ENCODE results near the gene KCTD13.

Gene KCTD13

GRCh38 chr16:29906520-29907244, 19.3 kb downstream of the KCTD13 start:
- no peaks in the 10 kb centered on the region for H3K9me3 ChIP-seq
- no peak for DNase-seq (ENCODE audit: low spot score in 2 of 2)
- no peak overlapping the region for H3K4me3 ChIP-seq
- no peaks in the 10 kb centered on the region for H3K27me3 ChIP-seq (ENCODE audit: low read depth)
- no peaks in the 10 kb centered on the region for H3K36me3 ChIP-seq (replicated peaks)
- in situ Hi-C loops (cut with MboI; ENCODE audit: low sequenced_read_pairs): no loop called here
- no peaks in the 10 kb centered on the region for H3K4me1 ChIP-seq

DNA sequence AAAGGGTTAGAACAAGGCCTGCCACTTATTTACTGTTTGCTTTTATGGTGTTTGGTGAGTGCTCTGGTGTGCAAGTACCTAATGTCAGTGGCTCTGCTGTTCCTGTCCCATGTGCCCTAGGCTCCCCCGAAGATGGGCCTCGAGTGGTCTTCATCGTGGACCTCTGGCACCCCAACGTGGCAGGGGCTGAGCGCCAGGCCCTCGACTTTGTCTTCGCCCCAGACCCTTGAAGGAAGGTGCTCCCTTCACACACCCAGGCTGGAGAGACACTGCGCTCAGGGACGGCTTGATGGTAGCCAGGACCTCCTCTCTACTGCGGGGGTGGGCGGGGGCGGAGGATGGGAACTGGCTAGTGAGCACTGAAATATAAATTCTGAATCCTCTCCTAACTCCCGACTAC, 20.4 kb downstream of the KCTD13 start:
- DNase-seq (ENCODE audit: low spot score in 2 of 2): no peak
- no peaks in the 10 kb centered on the region for H3K9me3 ChIP-seq
- in situ Hi-C loops (cut with MboI; ENCODE audit: low sequenced_read_pairs): no loop called here
- no peaks in the 10 kb centered on the region for H3K36me3 ChIP-seq (replicated peaks)
- no peaks in the 10 kb centered on the region for H3K27me3 ChIP-seq (ENCODE audit: low read depth)
- H3K4me3 ChIP-seq: no peak overlapping the region
- no peaks in the 10 kb centered on the region for H3K4me1 ChIP-seq

DNA sequence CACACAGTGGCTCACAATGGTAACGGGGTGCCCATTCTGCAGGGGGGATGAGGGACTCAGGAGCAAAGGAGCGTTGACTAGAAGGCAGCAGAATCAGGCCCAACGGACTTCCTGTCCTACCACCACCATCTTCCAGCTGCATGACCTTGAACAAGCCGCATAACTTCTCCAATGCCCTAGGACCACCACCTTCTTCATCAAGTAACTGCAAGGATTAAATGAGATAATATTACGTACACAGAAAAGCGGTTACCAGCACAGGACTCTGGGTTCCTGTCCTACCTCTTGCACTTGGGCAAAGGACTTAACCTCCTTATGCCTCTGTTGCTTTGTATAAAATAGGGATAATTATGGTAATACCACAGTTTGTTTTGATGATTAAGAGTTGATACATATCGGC, 21.1 kb downstream of the KCTD13 start:
- H3K9me3 ChIP-seq: no peaks in the 10 kb centered on the region
- H3K36me3 ChIP-seq (replicated peaks): no peaks in the 10 kb centered on the region
- no peaks in the 10 kb centered on the region for H3K27me3 ChIP-seq (ENCODE audit: low read depth)
- no peak overlapping the region for H3K4me3 ChIP-seq
- no peaks in the 10 kb centered on the region; the same call in 1 of the 2 replicates for H3K4me1 ChIP-seq
- no peak for DNase-seq (ENCODE audit: low spot score in 2 of 2)
- in situ Hi-C loops (cut with MboI; ENCODE audit: low sequenced_read_pairs): no loop called here

DNA sequence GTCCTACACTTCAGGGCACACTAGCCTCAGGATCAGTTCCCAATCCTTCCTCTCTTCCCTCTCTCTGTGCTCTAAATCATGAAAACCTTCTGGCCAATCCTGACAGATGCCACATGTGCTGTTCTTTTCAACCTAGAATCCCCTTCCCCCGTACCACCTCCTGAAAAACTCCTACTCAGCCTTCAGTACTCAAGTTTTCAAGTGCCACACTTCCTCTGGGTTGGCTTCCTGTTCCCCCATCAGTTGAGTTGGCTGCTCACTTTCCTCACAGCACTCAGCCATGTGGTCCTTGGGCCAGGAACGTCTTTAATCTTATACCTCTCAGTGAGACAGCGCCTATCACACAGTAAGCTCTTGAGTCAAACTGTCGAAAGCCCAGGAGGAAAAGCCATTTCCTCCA, 22.4 kb downstream of the KCTD13 start:
- H3K36me3 ChIP-seq (replicated peaks): no peaks in the 10 kb centered on the region
- no peak overlapping the region for H3K4me3 ChIP-seq
- no peaks in the 10 kb centered on the region for H3K9me3 ChIP-seq
- no peaks in the 10 kb centered on the region for H3K27me3 ChIP-seq (ENCODE audit: low read depth)
- in situ Hi-C loops (cut with MboI; ENCODE audit: low sequenced_read_pairs): no loop called here
- peaks cover 6% of the 10 kb centered on the region for H3K4me1 ChIP-seq
- no peak for DNase-seq (ENCODE audit: low spot score in 2 of 2)

DNA sequence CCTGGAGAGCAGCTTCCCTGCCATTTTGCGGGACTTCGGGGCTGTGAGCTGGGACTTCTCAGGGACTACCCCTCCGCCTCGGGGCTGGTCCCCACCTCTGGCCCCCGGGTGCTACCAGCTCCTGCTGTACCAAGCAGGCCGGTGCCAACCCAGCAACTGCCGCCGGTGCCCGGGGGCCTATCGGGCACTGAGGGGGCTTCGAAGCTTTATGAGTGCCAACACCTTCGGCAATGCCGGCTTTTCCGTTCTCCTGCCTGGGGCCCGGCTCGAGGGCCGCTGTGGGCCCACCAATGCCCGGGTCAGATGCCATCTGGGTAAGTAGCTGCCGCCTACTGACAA, 24.4 kb downstream of the KCTD13 start:
- no peak overlapping the region for H3K4me3 ChIP-seq
- in situ Hi-C loops (cut with MboI; ENCODE audit: low sequenced_read_pairs): no loop called here
- H3K9me3 ChIP-seq: no peaks in the 10 kb centered on the region
- no peak for DNase-seq (ENCODE audit: low spot score in 2 of 2)
- H3K27me3 ChIP-seq (ENCODE audit: low read depth): no peaks in the 10 kb centered on the region
- peaks cover 7% of the 10 kb centered on the region for H3K4me1 ChIP-seq
- H3K36me3 ChIP-seq (replicated peaks): no peaks in the 10 kb centered on the region

DNA sequence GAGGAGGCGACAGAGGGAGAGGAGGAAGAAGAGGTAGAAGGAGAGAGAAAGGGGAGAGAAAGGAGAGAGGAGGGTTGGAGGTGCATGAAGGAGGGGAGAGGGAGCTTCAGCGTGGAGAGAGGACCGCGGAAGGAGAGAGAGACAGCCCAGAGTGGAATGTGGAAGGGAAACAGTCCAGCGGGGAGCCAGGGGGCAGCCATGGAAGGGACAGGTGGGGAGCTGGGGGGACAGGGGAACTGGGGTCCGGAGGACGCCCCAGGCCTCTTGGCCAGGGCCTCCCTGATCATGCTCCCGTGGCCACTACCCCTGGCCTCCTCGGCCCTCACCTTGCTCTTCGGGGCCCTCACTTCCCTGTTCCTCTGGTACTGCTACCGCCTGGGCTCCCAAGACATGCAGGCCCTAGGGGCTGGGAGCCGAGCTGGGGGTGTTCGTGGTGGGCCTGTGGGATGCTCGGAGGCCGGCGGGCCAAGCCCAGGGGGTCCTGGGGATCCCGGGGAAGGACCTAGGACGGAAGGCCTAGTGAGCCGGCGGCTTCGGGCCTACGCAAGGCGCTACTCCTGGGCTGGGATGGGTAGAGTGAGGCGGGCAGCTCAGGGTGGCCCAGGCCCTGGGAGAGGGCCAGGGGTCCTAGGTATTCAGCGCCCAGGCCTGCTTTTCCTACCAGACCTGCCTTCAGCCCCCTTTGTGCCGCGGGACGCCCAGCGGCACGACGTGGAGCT, 25.0 kb downstream of the KCTD13 start:
- no peak for DNase-seq (ENCODE audit: low spot score in 2 of 2)
- peaks cover 7% of the 10 kb centered on the region for H3K4me1 ChIP-seq
- no peaks in the 10 kb centered on the region for H3K9me3 ChIP-seq
- no peaks in the 10 kb centered on the region for H3K27me3 ChIP-seq (ENCODE audit: low read depth)
- in situ Hi-C loops (cut with MboI; ENCODE audit: low sequenced_read_pairs): no loop called here
- H3K4me3 ChIP-seq: peak overlapping the region; percentile 45
- H3K36me3 ChIP-seq (replicated peaks): no peaks in the 10 kb centered on the region

DNA sequence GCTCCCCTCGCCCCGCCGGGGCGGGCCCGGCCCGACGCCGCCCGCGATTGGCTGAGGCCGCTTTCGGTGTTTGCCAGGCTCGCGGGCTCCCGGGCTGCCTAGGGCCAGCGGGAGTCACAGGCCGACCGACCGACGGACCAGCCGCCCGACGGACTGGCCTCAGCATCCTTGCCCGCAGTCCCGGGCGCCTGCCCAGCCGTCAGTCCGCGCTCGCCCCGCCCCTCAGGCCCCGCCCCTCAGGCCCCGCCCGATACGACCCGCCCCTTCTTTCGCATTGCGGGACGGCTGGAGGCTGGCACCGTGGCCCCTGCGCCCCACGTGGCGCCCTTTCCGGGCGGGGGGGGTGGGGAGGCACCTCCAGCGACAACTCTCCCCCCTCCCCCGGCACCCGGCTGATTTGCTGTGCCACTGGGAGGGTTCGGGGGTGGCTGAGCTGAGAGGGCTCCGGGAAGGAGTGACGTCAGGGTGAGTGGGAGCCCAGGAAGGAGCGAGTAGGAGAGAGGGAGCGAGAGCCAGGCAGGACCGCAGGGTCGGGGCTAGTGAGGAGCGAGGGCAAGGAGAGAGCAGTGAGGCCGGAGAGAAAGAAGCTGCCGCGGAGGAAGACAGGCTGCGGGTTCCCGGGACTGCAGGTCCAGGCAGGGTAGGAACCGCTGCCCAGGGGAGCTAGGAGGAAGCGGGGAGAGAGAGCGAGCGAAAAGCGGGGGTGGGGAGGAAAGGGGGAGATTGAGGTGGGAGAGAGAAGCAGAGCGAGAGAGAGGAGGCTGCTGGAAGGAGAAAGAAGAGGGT, 25.7 kb downstream of the KCTD13 start, which contains the start of gene ASPHD1:
Gene ASPHD1, plus strand, starts transcription at position 387 of the 786 bp plus-strand sequence. CDS start 484 bp downstream, outside the sequence.
- no peaks in the 10 kb centered on the region for H3K9me3 ChIP-seq
- peak within 1 kb of the TSS; percentile 45 for H3K4me3 ChIP-seq
- H3K4me1 ChIP-seq: peaks cover 7% of the 10 kb centered on the region
- DNase-seq (ENCODE audit: low spot score in 2 of 2): peak; percentile 42 to 75
- no peaks in the 10 kb centered on the region for H3K36me3 ChIP-seq (replicated peaks)
- in situ Hi-C loops (cut with MboI; ENCODE audit: low sequenced_read_pairs): no loop called here
- H3K27me3 ChIP-seq (ENCODE audit: low read depth): no peaks in the 10 kb centered on the region

- H3K27me3 ChIP-seq (ENCODE audit: low read depth): no peaks in the 10 kb centered on the region
- H3K4me1 ChIP-seq: peaks cover 7% of the 10 kb centered on the region
- peak; percentile 91 to 94 for DNase-seq (ENCODE audit: low spot score in 2 of 2)
- peak within 1 kb of the TSS; percentile 45 for H3K4me3 ChIP-seq
- in situ Hi-C loops (cut with MboI; ENCODE audit: low sequenced_read_pairs): no loop called here
- H3K36me3 ChIP-seq (replicated peaks): no peaks in the 10 kb centered on the region
- no peaks in the 10 kb centered on the region for H3K9me3 ChIP-seq
These were observed 26.4 kb downstream of the KCTD13 start, which contains the start of gene SEZ6L2 for GRCh38 chr16:29899516-29900101. TSS of gene SEZ6L2 (minus strand) at chr16:29899550. CDS start at chr16:29899019, 531 bp downstream.

GRCh38 chr16:29898804-29899515, 27.1 kb downstream of the KCTD13 start:
- Histone ChIP-seq H3K4me1 (peaks cover 7% of the 10 kb centered on the region), H3K4me3 (peak overlapping the region; percentile 45), H3K36me3 (replicated peaks) (no peaks in the 10 kb centered on the region), H3K9me3 (no peaks in the 10 kb centered on the region), H3K27me3 (ENCODE audit: low read depth) (no peaks in the 10 kb centered on the region)
- in situ Hi-C loops (cut with MboI; ENCODE audit: low sequenced_read_pairs): no loop called here
- peak in 1 of 2 experiments; percentile 77 for DNase-seq (ENCODE audit: low spot score in 2 of 2)

GRCh38 chr16:29898135-29898803, 27.8 kb downstream of the KCTD13 start:
- Histone ChIP-seq H3K27me3 (ENCODE audit: low read depth) (no peaks in the 10 kb centered on the region), H3K36me3 (replicated peaks) (no peaks in the 10 kb centered on the region), H3K4me1 (peaks cover 7% of the 10 kb centered on the region), H3K4me3 (peak overlapping the region; percentile 45), H3K9me3 (no peaks in the 10 kb centered on the region)
- in situ Hi-C loops (cut with MboI; ENCODE audit: low sequenced_read_pairs): no loop called here
- DNase-seq (ENCODE audit: low spot score in 2 of 2): no peak

- Histone ChIP-seq H3K27me3 (ENCODE audit: low read depth) (no peaks in the 10 kb centered on the region), H3K4me3 (no peak overlapping the region), H3K36me3 (replicated peaks) (no peaks in the 10 kb centered on the region), H3K4me1 (peaks cover 7% of the 10 kb centered on the region), H3K9me3 (no peaks in the 10 kb centered on the region)
- no peak for DNase-seq (ENCODE audit: low spot score in 2 of 2)
- in situ Hi-C loops (cut with MboI; ENCODE audit: low sequenced_read_pairs): no loop called here
These were observed 28.7 kb downstream of the KCTD13 start for GRCh38 chr16:29897333-29897732.

- no peak for DNase-seq (ENCODE audit: low spot score in 2 of 2)
- Histone ChIP-seq H3K9me3 (no peaks in the 10 kb centered on the region), H3K4me1 (peaks cover 7% of the 10 kb centered on the region), H3K36me3 (replicated peaks) (no peaks in the 10 kb centered on the region), H3K27me3 (ENCODE audit: low read depth) (no peaks in the 10 kb centered on the region), H3K4me3 (no peak overlapping the region)
- in situ Hi-C loops (cut with MboI; ENCODE audit: low sequenced_read_pairs): no loop called here
These were observed 29.2 kb downstream of the KCTD13 start for GRCh38 chr16:29896841-29897240.

- Histone ChIP-seq H3K9me3 (no peaks in the 10 kb centered on the region), H3K4me1 (peaks cover 3% of the 10 kb centered on the region; the same call in 1 of the 2 replicates), H3K4me3 (no peak overlapping the region), H3K27me3 (ENCODE audit: low read depth) (no peaks in the 10 kb centered on the region), H3K36me3 (replicated peaks) (no peaks in the 10 kb centered on the region)
- no peak for DNase-seq (ENCODE audit: low spot score in 2 of 2)
- in situ Hi-C loops (cut with MboI; ENCODE audit: low sequenced_read_pairs): no loop called here
These were observed 31.7 kb downstream of the KCTD13 start for GRCh38 chr16:29894352-29894751.

Measured in HAP-1 (cell line).